ENCODE measurements around the gene URI1.

GRCh38 chr19:30052122-30053075 lies 110.4 kb downstream of the URI1 start:
- TF ChIP-seq CTCF (IDR thresholded peaks at IDR 0.05) (no peak), POLR2A (IDR thresholded peaks at IDR 0.05) (no peak)

Data from body of pancreas (tissue), 4 donors.